ENCODE results near the gene TSPEAR.

The TSPEAR gene

GRCh38 chr21:44711327-44712202, at the start of gene TSPEAR:
TSS of gene TSPEAR (minus strand) at chr21:44711572. CDS start at chr21:44711514, 58 bp downstream.
- no peak for DNase-seq (ENCODE audit: low read depth in 2 of 3, low spot score in 2 of 3)

GRCh38 chr21:44760376-44760775, 49.0 kb upstream of the TSPEAR start:
- no peak for DNase-seq (ENCODE audit: low read depth in 2 of 3, low spot score in 2 of 3)

- DNase-seq (ENCODE audit: low read depth in 2 of 3, low spot score in 2 of 3): no peak
These were observed 48.4 kb upstream of the TSPEAR start for GRCh38 chr21:44759628-44760285.

GRCh38 chr21:44758781-44759627, 47.6 kb upstream of the TSPEAR start:
- DNase-seq (ENCODE audit: low read depth in 2 of 3, low spot score in 2 of 3): no peak

GRCh38 chr21:44758141-44758561, 46.8 kb upstream of the TSPEAR start:
- no peak for DNase-seq (ENCODE audit: low read depth in 2 of 3, low spot score in 2 of 3)

- DNase-seq (ENCODE audit: low read depth in 2 of 3, low spot score in 2 of 3): no peak
These were observed 46.4 kb upstream of the TSPEAR start for GRCh38 chr21:44757731-44758130.

- DNase-seq (ENCODE audit: low read depth in 2 of 3, low spot score in 2 of 3): no peak
These were observed 45.2 kb upstream of the TSPEAR start for GRCh38 chr21:44756423-44757185.

GRCh38 chr21:44755227-44755626, 43.9 kb upstream of the TSPEAR start:
- DNase-seq (ENCODE audit: low read depth in 2 of 3, low spot score in 2 of 3): no peak

GRCh38 chr21:44753357-44753756, 42.0 kb upstream of the TSPEAR start:
- DNase-seq (ENCODE audit: low read depth in 2 of 3, low spot score in 2 of 3): no peak

- DNase-seq (ENCODE audit: low read depth in 2 of 3, low spot score in 2 of 3): no peak
These were observed 41.4 kb upstream of the TSPEAR start for GRCh38 chr21:44752671-44753235.

- no peak for DNase-seq (ENCODE audit: low read depth in 2 of 3, low spot score in 2 of 3)
These were observed 40.6 kb upstream of the TSPEAR start for GRCh38 chr21:44751799-44752636.

GRCh38 chr21:44751186-44751798, 39.9 kb upstream of the TSPEAR start:
- DNase-seq (ENCODE audit: low read depth in 2 of 3, low spot score in 2 of 3): no peak

GRCh38 chr21:44750675-44751025, 39.3 kb upstream of the TSPEAR start:
- no peak for DNase-seq (ENCODE audit: low read depth in 2 of 3, low spot score in 2 of 3)

- DNase-seq (ENCODE audit: low read depth in 2 of 3, low spot score in 2 of 3): no peak
These were observed 38.6 kb upstream of the TSPEAR start for GRCh38 chr21:44749759-44750674.

- DNase-seq (ENCODE audit: low read depth in 2 of 3, low spot score in 2 of 3): no peak
These were observed 37.9 kb upstream of the TSPEAR start for GRCh38 chr21:44749116-44749758.

- DNase-seq (ENCODE audit: low read depth in 2 of 3, low spot score in 2 of 3): no peak
These were observed 37.2 kb upstream of the TSPEAR start for GRCh38 chr21:44748621-44749020.

GRCh38 chr21:44742418-44743153, 31.2 kb upstream of the TSPEAR start:
- no peak for DNase-seq (ENCODE audit: low read depth in 2 of 3, low spot score in 2 of 3)

All from activated CD8-positive, alpha-beta memory T cell treated with anti-CD3 and anti-CD28 coated beads for 48 hours (primary cell).